ENCODE measurements around the gene IFI27L1.

DNA sequence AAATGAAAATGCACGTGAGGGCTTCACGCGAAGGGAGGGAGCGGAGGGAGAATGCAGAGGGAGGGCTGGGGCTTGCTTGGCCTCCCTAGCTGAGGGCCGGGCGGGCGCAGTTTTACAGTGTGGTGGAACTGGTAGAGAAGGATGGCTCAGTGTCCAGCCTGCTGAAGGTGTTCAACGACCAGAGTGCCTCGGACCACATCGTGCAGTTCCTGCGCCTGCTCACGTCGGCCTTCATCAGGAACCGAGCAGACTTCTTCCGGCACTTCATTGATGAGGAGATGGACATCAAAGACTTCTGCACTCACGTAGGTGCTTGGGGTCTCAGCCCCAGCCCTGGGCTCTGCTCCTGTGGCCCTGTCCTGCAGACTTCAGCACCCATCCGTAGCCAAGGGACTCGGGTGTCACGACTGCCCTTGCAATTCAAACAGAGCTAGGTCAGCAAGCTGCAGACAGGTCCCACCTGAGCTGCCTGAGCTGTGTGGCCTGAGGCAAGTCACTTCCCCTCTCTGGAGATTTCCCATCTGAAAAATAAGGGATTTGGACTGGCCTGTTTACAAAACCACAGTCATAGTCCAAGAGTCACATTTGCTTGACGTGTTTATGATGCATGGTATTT lies 36.5 kb upstream of the IFI27L1 start:
- TF ChIP-seq, protein P1, sequence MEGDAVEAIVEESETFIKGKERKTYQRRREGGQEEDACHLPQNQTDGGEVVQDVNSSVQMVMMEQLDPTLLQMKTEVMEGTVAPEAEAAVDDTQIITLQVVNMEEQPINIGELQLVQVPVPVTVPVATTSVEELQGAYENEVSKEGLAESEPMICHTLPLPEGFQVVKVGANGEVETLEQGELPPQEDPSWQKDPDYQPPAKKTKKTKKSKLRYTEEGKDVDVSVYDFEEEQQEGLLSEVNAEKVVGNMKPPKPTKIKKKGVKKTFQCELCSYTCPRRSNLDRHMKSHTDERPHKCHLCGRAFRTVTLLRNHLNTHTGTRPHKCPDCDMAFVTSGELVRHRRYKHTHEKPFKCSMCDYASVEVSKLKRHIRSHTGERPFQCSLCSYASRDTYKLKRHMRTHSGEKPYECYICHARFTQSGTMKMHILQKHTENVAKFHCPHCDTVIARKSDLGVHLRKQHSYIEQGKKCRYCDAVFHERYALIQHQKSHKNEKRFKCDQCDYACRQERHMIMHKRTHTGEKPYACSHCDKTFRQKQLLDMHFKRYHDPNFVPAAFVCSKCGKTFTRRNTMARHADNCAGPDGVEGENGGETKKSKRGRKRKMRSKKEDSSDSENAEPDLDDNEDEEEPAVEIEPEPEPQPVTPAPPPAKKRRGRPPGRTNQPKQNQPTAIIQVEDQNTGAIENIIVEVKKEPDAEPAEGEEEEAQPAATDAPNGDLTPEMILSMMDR (IDR thresholded peaks at IDR 0.05) = no peak
- no peak for TF ChIP-seq ZFX (IDR thresholded peaks at IDR 0.05; ENCODE audit: borderline replicate concordance)
